Endothelial cell of hepatic sinusoid (primary cell): ENCODE measurements around the gene COA8.
"Not testable (repeated sequence)": the region's sequence is repeated elsewhere in the genome, so short reads cannot be mapped to it uniquely, and the experiment has no call there.

Source experiments
- in situ Hi-C: cut with HindIII; loops from 2 replicates; pipeline ENCODE4 v1.10.0; 2017; ENCODE audit warnings: low sequenced_read_pairs

Gene COA8

GRCh38 chr14:103525430-103526246 lies 37.1 kb upstream of the COA8 start:
- in situ Hi-C loops, result not testable (repeated sequence)

DNA sequence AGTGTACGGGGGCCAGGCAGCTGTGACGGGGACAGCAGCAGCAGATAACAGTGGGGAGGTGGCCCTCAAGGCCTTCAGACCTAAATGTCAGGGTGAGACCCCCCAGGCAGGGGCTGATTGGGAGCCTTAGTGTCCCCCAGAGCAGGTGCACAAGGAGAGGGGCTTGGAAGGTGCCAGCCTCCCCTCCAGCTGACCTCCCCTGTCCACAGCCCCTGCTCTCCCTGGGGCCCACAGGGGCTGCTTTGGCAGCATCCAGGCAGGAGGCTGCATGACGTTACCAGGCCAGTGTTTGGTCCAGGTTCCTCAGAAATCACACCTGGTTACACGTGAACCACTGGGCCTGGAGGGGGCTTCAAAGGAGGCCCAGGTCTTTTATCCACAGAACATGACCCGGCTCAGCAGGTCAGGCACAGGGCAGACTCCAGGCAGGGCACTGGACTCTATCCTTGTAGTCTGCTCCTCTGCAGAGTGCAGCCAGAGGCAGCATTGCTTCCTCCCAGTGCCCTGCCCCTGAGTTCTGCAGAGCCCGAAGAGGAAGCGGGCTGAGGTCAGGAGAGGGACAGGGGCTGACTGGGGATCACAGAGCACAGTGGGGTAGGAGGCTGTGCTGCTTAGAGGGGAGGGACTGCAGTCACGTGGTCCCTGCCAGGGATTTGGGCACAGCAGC lies 36.4 kb upstream of the COA8 start:
- in situ Hi-C loops, result no loop called here

DNA sequence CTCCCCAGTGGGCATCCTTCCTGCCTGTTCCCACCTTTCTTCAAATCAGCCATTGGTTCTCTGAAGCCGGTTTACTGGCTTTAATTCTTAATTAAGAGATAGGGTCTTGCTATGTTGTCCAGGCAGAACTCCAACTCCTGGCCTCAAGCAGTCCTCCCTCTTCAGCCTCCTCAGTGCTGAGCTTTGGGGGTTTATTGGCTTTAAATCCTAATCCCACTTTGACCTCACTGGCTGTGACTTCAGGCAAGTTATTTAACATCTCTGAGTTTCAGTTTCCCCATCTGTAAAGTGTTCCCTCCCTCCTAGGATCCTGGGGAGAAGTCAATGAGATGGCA lies 35.9 kb upstream of the COA8 start:
- in situ Hi-C loops, result no loop called here

GRCh38 chr14:103527408-103528145 lies 35.2 kb upstream of the COA8 start:
- in situ Hi-C loops, result no loop called here

DNA sequence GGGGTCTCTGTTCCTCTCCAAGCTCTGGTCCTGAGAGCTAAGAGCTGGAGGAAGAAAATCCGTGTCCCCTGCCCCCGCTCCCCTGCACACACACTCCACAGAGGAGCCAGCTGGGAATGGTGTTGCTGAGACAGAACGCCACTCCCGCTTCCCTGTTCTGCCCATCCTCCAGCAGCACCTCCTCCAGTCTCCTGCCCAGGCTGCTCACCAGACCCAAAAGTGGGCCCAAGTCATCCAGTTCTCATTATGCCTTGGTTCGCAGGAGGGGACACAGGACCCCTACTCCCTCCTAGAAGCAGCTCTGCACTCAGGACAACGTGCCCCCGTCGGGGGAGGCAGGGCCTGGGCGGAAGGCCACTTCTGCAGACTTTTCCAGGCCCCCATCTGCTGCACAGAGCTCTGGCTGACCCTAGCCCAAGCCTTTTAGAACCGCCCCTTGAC lies 34.6 kb upstream of the COA8 start:
- in situ Hi-C loops, result no loop called here

- in situ Hi-C loops, result no loop called here
These were observed 34.0 kb upstream of the COA8 start, which contains the start of gene TRMT61A for GRCh38 chr14:103528587-103529382. TRMT61A (plus strand) TSS chr14:103529196; CDS start chr14:103529979, 783 bp downstream.

- in situ Hi-C loops, result no loop called here
These were observed 33.1 kb upstream of the COA8 start for GRCh38 chr14:103529383-103530365.

GRCh38 chr14:103530390-103530789 lies 32.4 kb upstream of the COA8 start:
- in situ Hi-C loops, result no loop called here

- in situ Hi-C loops, result no loop called here
These were observed 31.9 kb upstream of the COA8 start for GRCh38 chr14:103530831-103531230.

GRCh38 chr14:103531421-103532215 lies 31.1 kb upstream of the COA8 start:
- in situ Hi-C loops, result no loop called here

- in situ Hi-C loops, result no loop called here
These were observed 30.3 kb upstream of the COA8 start for GRCh38 chr14:103532216-103533136.

GRCh38 chr14:103533137-103533998 lies 29.4 kb upstream of the COA8 start:
- in situ Hi-C loops, result no loop called here

GRCh38 chr14:103533999-103534575 lies 28.7 kb upstream of the COA8 start:
- in situ Hi-C loops, result no loop called here

DNA sequence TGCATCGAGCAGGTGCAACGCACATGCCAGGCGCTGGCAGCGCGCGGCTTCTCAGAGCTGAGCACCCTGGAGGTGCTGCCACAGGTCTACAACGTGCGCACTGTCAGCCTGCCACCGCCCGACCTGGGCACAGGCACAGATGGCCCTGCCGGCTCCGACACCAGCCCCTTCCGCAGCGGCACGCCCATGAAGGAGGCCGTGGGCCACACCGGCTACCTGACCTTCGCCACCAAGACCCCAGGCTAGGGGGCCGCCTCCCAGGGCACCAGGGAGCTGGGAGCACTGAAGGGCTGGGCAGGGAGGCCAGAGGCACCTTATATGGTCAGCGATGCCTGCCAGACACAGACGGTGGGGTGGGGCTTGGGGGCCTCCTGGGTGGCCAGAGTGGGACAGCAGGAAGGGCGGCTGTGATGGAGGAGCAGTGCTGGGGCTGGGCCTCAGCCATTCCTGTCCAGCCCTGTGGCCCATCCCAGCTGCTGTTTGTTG lies 28.1 kb upstream of the COA8 start:
- in situ Hi-C loops, result no loop called here

- in situ Hi-C loops, result no loop called here
These were observed 27.5 kb upstream of the COA8 start for GRCh38 chr14:103535081-103535890.
